ENCODE measurements around the gene WASL.

Gene WASL

DNA sequence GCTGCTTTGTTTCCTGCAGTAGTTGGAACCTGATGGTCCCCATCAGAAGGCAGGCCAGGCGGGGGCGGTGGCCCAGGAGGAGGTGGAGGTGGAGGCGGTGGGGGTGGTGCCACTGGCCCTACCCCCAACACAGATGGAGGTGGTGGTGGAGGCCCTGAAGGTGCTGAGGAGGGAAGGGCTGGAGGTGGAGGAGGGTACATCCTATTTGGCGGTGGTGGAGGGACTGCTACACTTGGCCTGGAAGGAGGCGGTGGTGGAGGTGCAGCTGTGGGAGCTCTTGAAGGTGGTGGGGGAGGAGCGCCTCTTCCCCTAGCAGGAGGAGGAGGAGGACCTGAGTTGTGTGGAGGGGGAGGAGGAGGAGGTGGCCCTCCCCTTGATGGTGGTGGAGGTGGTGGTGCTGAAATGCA, 56.3 kb downstream of the WASL start:
- DNase-seq (ENCODE audit: low read depth in 3 of 3): no peak

DNA sequence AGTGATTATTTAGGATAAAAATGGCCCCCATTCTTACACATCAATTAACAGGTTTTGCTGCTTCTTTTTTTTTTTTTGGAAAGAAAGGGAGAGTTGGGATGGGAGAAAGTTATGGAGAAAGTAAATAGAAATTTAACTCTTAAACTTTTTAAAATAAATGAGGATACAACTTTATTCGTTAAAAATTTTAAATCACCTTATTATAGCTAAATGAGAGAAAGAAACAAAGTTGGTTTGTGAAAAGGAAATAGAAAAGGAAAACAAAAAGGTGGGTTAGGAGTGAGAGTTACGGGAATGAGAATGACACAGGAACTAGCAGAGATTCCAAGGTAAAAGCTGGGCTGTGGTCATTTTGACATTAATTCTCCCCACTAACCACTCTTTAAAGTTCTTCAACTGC, 58.3 kb downstream of the WASL start:
- no peak for DNase-seq (ENCODE audit: low read depth in 3 of 3)

DNA sequence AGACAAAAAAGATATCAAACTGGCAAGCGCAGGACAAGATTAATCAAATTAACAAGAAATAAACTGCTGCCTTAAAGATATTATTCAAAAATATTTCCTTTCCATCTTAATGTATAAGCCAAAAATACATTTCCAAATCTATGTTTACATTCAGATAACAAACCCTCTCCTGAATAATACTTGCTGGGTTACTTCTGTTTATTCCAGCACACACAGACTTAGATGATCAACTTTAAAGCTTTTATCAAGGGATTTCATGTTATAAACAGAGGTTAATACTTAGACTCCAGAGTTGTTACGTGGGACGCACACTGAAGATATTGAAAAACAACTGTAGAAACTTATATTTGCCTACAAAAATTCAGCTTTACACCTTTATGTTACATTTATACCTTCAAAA, 59.6 kb downstream of the WASL start:
- DNase-seq (ENCODE audit: low read depth in 3 of 3): no peak

DNA sequence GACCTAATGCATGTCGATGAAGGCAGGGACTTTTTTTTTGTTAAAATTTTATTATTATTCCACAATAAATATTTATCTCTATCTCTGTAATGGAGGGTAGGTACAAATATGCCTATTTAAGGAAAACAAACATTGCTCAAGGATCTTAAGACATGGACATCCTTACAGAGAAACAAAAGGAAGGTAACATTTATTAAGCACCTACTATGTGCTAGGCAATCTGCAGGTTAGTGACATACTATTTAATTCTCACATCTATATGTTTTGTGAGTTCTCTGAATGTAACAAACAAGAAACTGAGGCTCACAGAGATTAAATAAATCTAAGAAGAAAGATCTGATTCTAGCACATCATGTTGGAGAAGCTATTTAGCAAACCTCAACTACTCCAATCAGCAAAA, 61.1 kb downstream of the WASL start:
- DNase-seq (ENCODE audit: low read depth in 3 of 3): no peak

DNA sequence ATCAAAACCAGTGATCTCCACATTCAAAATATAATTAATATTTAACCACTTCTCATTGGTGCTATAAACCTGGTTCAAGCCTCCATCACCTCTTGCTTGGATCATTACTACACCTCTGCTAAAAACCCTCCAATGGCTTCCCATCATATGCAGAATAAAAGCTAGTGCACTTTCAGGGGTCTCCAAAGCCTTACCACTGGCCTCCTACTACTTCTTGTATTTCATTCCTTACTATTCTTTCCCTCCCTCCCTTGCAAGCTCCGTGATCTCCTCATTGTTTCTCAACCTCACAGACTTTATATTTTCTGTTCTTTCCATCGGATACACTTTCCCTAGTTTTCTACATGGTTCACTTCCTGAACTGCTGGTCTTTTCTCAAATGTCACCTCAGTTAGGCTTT, 61.6 kb downstream of the WASL start:
- DNase-seq (ENCODE audit: low read depth in 3 of 3): no peak

DNA sequence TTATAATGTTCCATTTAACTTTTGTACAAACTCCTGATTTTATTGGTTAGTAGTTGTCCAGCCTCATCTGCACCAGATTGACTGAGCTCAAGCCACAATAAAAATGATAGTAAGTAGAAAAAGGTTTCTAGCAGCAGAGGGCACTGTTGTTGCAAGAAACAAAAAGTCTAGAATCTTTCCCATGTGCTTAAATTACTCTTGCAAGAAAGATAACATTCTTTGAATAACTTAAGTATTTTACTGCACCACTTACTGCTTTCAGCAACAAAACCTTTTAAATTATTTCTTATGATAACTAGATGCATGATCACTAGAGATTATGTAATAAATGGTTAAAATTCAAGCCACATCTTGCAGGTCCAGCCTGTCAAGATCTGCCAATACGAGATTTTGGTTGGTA, 66.1 kb downstream of the WASL start:
- DNase-seq (ENCODE audit: low read depth in 3 of 3): no peak

DNA sequence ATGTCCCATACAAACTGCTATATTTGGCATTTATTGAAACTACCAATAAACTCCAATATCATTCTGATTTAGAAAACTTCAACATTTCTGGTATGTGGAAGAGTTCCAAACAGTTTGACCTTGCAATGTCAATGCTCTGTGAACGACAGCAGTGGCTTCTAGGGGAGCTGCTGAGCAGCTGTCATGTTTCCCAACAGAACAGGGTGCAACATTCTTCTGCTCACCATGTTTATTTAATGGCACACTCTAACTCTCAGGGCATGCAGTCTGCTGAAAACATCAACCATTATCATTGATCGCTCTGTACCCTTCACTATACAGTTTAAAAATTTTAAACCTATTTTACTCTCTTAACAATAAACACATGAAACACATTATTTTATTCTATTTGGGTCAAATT, 67.2 kb downstream of the WASL start:
- no peak for DNase-seq (ENCODE audit: low read depth in 3 of 3)

DNA sequence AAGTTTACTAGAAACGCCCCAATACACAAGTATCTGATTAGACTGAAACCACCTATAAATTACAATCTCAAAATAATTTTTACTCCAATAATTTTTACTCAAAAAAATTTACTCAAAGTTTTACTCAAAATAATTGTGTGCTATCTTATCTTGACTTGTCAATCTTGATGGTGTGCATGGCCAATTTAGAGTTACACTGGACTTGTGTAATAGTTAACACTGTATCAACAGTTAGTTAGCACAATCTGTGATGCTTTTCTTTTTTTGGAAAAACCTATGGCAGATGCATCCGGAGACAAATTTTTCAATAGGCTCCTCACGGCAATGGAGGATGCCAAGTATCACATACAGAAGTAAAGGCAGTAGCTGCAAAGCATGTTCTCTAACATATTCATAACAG, 68.2 kb downstream of the WASL start:
- no peak for DNase-seq (ENCODE audit: low read depth in 3 of 3)

DNA sequence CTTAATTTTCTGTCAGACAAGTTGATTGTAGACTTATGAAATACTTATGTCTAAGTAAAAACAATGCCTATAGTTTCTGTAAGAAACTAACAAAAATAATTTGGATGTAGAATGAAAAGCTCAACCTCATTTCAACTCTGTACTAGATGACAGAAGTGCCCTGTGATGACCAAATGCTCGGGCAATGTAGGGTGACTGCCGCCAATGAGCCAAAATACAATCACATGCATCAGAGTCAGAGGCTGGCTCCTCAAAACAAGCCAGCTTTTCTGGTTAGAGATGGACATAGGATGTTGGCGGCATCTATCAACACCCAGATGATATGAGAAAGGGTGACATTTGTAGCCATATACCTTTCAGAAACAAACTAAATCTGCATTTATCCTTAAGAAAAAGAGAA, 69.2 kb downstream of the WASL start:
- DNase-seq (ENCODE audit: low read depth in 3 of 3): no peak

DNA sequence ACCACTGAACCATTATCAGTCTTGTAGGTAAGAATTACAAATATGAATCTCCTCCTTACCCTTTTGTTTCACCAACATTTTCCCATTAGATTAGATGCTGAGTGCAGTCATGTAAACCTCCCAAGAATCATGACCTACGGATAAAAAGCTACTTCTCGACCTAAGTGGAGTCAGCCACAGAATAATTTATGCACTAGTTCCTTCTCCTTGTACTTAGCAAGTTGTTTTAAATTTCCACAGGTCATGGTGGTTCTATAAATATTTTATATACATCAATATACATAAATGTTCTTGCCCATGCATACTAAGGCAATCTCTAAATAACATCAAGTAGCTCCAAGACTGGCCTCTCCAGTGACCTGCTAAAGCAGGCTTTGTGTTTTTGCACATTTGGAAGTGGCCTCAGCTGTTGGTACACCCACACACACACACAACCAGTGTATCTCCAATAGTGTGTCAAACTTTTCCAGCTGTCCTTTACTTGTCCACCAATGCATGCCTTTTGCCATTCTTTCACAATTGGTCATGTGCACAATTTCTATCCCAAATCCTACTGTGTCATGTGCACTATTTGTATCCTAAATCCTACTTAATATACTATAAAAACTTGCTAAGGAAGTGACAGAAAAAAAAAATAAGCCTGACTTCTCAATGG, 71.6 kb downstream of the WASL start:
- DNase-seq (ENCODE audit: low read depth in 3 of 3): no peak

DNA sequence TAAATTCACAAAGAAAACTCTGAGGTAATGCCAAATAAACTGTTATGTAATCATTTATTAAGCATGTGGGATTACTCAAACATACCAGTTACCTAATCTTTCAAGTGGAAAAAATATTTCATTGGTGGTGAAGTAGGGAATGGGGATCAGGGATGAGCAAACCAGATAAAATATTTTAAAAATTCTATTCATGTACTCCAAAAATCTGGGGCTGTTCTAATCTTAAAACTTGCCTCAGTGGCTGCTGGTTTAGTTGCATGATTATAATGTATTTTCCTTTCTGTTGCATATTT, 73.7 kb downstream of the WASL start:
- DNase-seq (ENCODE audit: low read depth in 3 of 3): no peak

DNA sequence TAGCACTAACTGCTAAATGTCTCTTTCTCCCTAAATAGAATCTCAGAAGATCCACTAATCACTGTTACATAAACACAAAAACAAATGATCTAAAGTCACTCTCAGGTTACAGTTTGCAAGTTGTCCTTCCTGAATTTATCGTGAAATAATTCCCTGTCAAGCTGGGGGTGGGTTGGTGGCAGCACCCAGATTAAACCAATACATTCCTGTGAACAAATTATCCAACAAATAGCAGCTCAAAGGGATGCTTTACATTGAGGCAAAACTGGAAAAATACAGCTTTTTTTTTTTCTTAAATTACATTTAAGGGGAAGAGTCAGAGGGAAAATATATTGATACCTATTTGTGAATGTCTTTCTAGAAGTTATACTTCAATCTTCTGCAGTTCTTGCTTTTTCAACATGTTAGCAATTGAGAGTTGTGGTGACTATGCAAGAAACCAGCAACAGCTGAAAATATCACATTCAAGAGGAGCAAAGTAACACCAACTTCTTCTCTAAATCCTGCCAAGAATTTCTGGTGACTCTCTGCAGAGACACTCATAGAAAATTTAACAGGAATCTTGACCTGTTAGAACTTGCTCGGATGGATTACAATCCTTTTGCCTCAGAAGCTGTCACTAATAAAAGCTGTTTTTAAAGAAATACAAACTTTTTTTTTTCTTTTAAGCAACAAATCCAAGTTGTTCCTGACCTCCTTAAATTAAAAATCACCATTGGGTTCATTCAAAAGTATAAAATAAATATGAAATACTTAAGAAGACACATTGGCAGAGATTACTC, 74.2 kb downstream of the WASL start:
- no peak for DNase-seq (ENCODE audit: low read depth in 3 of 3)

DNA sequence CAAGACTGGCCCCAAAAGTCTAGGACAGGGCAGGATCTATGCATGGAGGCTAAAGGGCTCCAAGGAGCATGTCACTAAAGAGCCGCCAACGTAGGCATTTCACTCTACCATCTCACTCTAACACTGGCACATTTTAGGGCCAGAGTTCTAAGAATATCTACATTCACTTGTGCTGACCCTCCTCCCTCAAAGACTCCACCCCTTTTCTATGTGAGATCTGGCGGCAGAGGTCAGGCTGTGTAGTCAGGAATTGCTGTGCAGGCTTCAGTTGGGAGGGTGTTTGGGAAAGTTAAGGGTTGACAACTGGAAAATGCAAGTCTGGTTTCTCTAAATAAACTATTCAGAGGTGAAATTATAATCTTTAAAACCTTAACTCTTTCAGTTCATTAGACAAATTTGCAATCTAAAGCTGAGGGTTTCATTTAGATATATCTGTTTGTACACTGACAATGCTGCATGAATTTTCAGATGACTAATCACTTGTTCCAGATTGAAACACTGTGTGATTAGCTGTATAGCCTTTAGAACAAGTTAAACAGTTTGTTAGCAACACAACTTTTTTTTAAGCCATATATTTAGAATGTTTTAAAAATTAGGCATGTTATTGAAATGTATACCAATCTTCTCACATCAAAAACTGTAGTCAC, 74.9 kb downstream of the WASL start:
- no peak for DNase-seq (ENCODE audit: low read depth in 3 of 3)

DNA sequence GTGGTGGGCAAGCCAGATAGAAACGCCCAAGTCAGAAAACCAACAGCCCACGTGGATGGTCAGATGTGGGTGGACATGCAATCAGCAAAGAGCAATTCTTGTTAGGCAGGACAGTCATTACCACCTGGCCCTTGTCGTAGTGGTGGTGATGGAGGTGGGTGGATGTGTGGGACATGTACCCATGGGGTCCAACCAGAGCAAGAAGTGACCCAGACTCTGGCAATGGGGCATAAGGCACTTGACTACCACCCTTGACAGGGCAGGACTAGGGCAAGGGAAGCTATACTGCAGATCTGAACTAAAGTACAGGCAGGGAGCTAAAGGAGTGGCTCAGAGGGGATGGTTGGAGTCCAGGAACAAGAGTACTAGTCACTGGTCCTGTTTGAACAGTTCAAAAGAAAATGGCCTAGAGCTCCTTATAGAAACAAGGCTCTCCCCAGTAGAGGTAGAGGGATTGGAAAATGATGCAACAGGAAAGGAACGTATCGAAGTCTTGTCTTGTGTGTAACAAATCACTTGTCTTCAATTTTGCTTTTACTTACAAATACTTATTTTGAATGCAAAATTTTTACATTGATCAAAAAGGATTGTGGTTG, 75.6 kb downstream of the WASL start:
- no peak for DNase-seq (ENCODE audit: low read depth in 3 of 3)

DNA sequence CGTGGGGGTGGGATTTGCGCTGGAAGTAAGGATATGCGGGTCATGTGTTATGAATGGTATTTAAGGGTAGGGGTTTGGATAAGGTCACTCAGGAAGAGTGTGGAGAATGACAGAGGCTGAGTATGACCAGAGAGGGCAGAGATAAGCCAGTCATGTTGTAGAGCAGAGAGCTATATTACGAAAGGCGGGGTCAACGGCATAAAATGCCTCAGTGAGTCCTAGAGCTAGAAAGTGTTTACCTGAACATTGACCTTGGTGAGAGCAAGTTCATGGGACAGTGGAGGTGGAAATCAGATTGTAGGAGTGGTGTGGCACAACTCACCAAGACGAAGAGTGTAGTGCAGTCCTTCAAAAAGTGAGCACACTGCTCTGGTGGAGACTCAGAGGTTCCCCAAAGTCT, 79.3 kb downstream of the WASL start:
- no peak for DNase-seq (ENCODE audit: low read depth in 3 of 3)

DNA sequence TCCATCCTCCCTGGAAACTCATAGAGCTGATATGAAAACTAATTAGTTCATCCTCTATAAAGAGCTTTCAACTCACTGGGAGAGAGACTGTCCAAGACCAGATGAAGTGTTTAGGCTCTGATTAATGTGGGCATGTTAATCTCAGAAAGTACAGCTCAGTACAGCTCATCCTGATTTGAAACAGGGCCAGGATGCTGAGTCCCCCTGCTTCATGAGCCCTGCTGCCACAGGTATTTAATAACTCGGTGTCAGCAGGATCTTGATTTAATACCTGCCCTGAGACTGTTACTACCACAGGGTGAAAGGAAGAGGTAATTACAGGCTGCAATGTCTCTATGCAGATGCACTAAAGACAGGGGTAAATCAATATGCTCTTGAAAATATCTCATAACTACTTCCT, 82.3 kb downstream of the WASL start:
- DNase-seq (ENCODE audit: low read depth in 3 of 3): no peak

DNA sequence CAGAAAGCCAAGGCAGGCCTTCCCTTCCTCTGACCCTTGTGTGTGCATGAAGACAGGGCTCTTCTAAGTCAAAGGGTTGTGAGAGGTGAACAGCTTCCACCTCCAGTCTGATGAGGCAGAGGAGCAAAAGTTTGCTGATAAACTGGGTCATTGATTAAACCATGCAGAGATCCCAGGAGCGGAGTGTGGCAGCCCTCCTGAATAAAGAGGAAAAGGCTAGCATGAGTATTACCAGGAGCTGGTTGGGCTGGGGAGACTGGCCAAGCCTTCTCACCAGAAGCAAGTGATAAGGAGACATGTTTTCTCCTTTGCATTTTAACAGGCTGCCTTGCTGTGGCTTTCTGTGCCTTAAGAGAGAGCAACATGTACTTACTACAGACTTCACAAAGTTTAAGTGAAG, 82.9 kb downstream of the WASL start:
- no peak for DNase-seq (ENCODE audit: low read depth in 3 of 3)

DNA sequence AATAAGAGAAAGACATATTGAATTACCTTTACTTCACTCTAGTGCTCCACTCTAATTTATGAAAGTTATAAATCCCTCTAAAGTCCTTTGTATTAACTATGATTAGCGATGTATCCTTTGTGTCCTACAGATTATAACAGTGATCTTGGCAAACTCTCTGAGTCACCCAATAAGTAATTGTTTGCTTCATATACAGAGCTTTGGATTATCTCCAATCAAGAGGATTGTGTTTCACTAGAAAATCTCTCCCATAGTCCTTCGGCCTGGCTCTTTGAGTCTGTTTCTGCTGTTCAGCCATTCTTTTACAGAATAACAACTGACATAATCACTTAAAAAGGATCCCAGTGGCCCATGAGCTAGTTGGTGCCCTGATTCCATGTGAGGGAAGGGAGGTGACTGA, 83.6 kb downstream of the WASL start:
- no peak for DNase-seq (ENCODE audit: low read depth in 3 of 3)

DNA sequence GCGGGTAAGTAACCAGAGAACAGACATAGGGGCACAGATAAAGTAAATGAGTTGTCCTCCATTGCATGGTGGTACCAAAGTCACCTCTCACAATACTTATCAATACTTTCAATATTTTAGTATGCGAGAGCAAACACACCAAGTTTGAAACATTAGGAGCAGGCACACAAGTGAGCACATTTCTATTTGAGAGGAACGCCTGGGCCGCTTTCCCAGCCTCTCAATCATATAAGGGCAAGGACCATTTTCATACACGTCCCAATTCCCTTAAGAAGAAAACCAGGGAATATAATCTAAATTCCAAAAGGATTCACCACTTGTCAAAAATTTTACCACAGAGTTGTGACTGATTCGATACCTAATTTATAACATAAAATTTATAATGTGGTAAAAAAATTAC, 85.6 kb downstream of the WASL start:
- DNase-seq (ENCODE audit: low read depth in 3 of 3): no peak

DNA sequence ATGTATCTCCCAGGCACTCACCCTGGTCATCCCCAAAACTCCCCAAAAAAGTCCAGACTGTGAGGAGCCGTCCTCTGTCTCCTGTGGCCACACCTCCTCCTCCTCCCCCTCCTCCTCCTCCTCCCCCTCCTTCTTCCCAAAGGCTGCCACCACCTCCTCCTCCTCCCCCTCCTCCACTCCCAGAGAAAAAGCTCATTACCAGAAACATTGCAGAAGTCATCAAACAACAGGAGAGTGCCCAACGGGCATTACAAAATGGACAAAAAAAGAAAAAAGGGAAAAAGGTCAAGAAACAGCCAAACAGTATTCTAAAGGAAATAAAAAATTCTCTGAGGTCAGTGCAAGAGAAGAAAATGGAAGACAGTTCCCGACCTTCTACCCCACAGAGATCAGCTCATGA, 86.0 kb downstream of the WASL start:
- DNase-seq (ENCODE audit: low read depth in 3 of 3): no peak

DNA sequence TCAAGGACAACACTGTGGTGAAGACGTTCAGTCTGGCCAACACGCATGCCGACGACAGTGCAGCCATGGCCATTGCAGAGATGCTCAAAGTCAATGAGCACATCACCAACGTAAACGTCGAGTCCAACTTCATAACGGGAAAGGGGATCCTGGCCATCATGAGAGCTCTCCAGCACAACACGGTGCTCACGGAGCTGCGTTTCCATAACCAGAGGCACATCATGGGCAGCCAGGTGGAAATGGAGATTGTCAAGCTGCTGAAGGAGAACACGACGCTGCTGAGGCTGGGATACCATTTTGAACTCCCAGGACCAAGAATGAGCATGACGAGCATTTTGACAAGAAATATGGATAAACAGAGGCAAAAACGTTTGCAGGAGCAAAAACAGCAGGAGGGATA, 86.5 kb downstream of the WASL start:
- no peak for DNase-seq (ENCODE audit: low read depth in 3 of 3)

DNA sequence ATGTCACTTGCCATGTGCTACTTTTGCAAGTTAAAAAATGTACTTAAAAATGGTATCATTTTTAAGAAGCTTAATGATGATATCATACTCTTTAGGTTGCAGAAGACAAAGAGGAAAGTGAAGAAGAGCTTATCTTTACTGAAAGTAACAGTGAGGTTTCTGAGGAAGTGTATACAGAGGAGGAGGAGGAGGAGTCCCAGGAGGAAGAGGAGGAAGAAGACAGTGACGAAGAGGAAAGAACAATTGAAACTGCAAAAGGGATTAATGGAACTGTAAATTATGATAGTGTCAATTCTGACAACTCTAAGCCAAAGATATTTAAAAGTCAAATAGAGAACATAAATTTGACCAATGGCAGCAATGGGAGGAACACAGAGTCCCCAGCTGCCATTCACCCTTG, 87.0 kb downstream of the WASL start:
- no peak for DNase-seq (ENCODE audit: low read depth in 3 of 3)
